T-helper 22 cell (primary cell): ENCODE results near the gene GREM2.

Experiments used
- DNase-seq: peaks from one replicate; pipeline ENCODE4 v3.0.0-alpha.2; 2020; ENCODE audit warnings: low read depth

GREM2 gene

GRCh38 chr1:240610636-240611035, 1.3 kb downstream of the GREM2 start:
- no peak for DNase-seq

GRCh38 chr1:240609527-240610060, 2.4 kb downstream of the GREM2 start:
- DNase-seq, result no peak

- no peak for DNase-seq
These were observed 3.2 kb downstream of the GREM2 start for GRCh38 chr1:240608707-240609106.

GRCh38 chr1:240607006-240607405, 4.9 kb downstream of the GREM2 start:
- DNase-seq, result no peak

GRCh38 chr1:240602189-240602588, 9.8 kb downstream of the GREM2 start:
- no peak for DNase-seq

GRCh38 chr1:240599830-240600229, 12.1 kb downstream of the GREM2 start:
- DNase-seq, result no peak

GRCh38 chr1:240599299-240599698, 12.7 kb downstream of the GREM2 start:
- no peak for DNase-seq

GRCh38 chr1:240598216-240599001, 13.5 kb downstream of the GREM2 start:
- DNase-seq, result no peak

GRCh38 chr1:240597153-240597745, 14.7 kb downstream of the GREM2 start:
- DNase-seq, result no peak

- DNase-seq, result no peak
These were observed 16.5 kb downstream of the GREM2 start for GRCh38 chr1:240595476-240595875.

- no peak for DNase-seq
These were observed 20.4 kb downstream of the GREM2 start for GRCh38 chr1:240591564-240591963.

- no peak for DNase-seq
These were observed 20.9 kb downstream of the GREM2 start for GRCh38 chr1:240591078-240591477.

GRCh38 chr1:240589585-240590110, 22.3 kb downstream of the GREM2 start:
- DNase-seq, result no peak

GRCh38 chr1:240586006-240586405, 25.9 kb downstream of the GREM2 start:
- DNase-seq, result no peak

- no peak for DNase-seq
These were observed 29.0 kb downstream of the GREM2 start for GRCh38 chr1:240582953-240583352.

GRCh38 chr1:240579511-240579910, 32.4 kb downstream of the GREM2 start:
- DNase-seq, result no peak

- no peak for DNase-seq
These were observed 34.9 kb downstream of the GREM2 start for GRCh38 chr1:240577095-240577494.

- peak; percentile 18 for DNase-seq
These were observed 35.8 kb downstream of the GREM2 start for GRCh38 chr1:240575981-240576662.

- no peak for DNase-seq
These were observed 39.6 kb downstream of the GREM2 start for GRCh38 chr1:240572328-240572727.

GRCh38 chr1:240571782-240572181, 40.2 kb downstream of the GREM2 start:
- DNase-seq, result no peak

GRCh38 chr1:240567066-240567465, 44.9 kb downstream of the GREM2 start:
- DNase-seq, result no peak

GRCh38 chr1:240562779-240563178, 49.2 kb downstream of the GREM2 start:
- no peak for DNase-seq

- no peak for DNase-seq
These were observed 49.8 kb downstream of the GREM2 start for GRCh38 chr1:240562111-240562590.
